HG02623 (cell line): ENCODE data around the gene EHBP1.

Source experiments
- ATAC-seq: cut with Tn5 transposase; IDR thresholded peaks from one replicate; pipeline ENCODE4 v1.9.1; 2021; ENCODE audit warnings: moderate library complexity; ENCODE audit not compliant: unreplicated experiment

The EHBP1 gene

DNA sequence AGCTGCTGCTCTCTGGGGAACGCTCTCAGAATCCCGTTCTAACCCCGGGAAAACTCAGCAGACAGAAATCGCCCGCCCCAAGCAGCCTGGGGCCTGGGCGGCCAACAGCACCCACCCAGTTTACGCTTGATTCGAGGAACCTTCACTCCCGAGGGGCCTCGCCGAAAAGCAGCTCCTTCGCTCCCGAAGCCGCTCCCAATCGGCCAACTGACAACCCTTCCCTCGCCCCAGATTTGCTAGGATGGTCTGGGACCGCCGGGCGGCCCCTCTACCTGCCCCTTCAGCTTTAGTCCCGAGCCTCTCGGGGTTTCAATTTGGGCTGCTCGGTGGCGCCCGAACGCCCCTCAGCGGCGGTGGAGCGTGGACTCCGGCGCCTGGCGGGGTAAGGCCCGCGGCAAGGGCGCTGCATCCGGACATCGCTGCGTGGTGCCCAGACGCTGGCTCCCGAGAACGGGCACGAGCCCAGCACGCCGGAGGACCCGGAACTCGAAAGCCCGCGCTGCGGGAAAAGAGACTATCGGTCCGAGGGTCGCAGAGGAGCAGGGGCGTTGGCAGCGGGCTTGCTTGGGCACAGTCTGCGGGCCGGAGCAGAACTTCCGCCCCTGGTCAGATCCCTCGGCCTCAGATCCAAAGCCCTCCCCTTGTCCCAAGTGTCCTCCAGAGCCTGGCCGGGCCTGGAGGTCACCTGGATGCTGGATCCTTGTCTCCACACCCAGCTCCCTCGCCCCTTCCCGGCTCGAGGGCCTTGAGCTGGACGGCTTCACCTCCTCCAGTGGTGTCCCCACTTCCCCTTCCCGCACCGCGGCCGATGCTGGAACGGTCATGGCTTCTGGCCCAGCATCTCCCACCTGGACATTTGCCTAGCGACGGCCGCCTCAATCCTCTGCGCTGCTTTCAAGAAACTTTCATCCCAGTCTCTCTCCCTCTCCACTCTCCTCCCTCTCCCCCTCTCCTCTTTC lies 342.1 kb downstream of the EHBP1 start:
- ATAC-seq = no peak

DNA sequence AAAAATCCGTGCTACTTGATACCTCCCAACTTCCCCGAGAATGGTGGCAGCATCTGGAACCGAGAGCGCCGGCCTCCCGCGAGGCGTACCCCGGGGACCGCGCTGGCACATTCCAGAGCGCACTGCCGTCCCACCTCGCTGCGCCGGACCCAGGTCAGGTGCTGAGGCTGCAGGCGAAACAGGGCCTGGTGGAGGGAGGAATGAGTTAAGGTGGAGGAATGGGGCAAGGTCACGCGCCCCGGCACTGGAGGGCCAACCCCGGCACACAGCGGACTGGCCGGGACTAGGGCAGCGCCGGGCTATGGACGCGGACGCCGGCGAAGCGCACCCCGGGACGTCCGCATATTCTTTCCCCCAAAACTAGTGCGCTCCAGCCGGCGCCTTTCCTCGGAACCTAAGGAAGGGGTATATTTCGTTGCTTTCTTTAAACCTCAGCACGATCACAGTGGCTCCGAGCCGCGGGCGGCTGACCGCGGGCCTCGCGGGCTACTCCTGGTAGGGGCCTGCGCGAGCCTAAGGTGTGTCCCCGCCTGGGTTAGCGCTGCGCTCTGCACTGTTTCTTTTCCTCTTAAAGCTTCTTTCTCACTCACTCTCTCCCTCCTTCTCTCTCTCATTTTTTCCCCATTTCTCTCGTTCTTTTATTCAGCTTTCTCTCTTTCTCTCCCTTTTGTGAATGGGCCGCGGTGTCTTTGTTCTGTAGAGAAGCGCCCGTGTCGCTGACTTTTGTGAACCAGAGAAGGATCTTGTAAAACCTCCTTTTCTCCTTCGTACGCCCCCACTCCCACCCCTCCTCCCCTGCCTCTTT lies 343.1 kb downstream of the EHBP1 start:
- no peak for ATAC-seq

DNA sequence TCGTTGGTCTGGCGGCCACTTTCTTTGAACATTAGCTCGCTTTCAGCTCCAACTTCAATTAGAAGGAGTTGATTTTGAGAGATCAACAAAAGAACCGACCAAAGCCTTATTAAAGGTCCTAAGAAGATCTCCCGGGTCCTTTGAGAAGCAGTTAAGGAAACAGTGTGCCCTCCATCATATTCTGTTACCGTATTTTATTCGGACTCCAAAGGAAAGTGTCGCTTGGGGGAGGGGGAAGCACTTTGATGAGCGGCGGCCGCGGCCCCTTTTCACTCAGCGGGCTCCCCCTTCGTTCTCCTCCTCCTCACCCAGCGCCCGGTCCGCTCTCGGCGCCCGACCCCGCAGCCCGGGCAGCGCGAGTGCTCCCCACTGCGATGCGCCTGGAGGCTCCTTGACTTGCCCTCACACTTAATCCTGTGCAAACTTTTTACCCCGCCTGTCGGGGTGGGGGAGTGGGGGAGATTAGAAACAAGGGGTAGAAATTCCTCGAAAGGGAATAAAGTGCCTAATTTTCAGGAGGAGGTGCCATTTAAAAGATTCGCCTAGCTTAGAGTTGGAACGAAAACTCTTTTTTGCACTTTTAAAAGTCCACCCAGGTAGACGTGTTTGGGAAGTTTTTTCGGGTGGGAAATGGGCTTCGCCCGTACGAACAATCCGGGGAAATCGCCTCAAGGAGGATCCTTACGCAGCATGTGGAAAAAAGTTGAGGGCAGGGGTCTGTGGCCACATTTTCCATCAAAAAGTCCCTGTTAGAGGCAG lies 343.9 kb downstream of the EHBP1 start:
- no peak for ATAC-seq

DNA sequence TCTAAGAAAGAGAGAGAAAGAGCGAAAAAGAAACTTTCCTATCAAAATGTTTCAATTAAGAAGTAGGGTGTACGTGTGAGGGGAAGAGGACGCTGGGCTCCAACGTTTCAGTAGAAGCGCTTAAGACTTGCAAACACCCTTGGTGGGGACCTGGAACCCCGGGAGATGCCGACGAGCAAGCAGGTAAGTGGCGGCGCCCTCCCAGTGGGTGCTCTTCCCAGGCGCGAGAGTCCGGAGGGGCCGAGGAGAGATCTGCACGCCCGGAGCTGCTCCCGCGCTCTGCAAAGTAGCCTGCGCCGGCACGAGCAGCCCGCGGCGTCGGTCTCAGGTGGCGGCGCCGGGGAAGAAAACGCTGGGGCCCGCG lies 344.4 kb downstream of the EHBP1 start:
- ATAC-seq = peak; percentile 12

DNA sequence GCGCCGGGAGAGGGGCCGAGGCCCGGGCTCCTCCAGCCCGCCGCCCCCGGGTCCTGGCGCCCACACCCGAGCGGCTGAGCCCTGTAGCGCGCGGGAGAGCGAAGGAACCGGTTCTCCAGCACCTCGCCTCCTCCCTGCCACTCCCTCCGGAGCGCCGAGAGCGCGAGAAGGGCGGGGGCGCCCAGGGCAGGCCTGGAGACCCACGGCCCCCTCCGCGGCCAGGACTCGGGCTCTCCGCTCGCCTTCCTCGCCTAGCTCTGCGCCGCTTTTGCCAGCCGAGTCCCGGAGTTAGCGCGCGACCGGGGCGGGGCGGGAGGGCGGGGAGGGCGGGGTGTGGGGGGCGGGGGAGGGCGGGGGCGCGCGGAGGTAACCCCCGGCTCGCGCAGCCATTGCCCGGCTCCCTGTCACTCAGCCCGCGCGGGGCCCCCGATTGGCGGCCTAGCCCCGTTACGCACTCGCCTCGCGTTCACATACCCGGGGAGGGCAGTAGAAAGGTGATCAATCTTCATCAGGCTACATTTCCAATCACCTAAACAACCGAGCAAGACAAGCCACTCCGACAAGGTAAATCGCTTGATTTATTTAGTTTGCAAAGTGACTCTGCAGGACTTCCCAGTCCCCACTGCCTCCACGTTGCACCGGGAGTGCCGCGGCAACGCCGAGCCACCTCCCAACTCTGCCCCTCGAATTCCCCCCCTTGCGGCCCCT lies 345.0 kb downstream of the EHBP1 start, which contains the start of gene OTX1:
Gene OTX1 (plus strand): TSS at position 497 of the 708 bp plus-strand sequence. CDS start 2,161 bp downstream, outside the sequence.
- peak; percentile 85 for ATAC-seq

DNA sequence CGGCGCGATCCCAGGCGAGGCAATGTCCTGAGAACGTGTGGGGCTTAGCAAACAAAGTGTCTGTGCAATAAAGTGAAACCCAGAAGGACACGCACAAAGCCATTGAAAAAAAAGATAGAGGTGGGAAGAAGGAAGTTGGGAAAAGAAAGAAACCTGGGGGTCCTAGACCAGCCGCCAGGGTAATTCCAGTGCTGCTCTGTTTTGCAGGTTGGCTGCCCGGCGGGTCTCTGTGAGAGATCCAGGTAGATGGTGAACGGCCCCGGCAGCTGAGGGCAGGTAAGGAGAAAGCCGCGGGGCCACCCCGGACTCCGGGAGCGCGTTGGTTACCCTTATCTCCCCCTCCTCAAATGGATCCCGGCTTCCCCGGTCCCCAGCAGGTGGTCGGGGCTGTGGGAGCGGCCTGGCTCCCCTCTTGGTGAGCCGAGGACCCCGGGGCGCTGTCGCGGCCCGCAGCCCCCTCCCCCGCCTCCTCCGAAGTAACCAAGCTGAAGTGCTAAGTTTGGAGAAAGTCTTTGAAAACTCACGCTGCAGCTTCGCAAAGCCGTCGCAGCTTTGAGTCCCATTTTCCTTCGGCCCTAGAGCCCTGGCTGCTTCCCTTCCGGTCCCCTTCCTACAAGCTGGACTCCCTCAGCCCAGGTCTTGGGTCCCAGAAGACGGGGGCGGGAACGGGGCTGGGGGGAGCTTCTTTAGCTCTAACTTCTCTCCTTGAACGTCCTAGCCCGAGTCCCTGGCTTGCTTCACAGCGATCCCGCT lies 345.7 kb downstream of the EHBP1 start:
- ATAC-seq = no peak

DNA sequence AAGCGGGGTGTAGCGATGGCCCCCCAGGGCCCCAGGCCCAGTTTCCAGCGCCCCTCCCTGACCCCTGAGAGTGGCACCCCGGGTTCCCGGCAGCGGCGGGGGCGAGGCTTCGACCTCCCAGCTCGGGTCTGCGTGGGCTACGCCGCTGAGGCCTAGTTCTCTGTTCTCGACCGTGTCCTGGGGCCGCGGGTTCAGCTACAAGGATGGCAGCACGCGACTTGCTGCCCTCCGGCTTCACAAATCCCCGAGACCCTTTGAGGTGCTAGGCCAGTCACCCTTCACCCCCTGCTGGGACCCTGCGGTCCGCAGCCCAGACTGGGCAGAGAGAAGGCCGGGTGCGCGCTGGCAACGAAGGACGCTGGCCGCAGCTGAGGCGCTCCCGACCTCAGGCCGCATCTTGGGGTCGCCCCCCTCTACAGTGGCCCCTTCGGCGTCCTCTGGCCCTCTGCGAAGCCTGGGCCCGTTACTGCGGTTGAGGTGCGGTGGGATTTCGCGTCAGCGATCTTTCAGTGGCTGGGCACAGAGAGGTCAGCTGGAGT lies 346.4 kb downstream of the EHBP1 start:
- ATAC-seq = no peak

DNA sequence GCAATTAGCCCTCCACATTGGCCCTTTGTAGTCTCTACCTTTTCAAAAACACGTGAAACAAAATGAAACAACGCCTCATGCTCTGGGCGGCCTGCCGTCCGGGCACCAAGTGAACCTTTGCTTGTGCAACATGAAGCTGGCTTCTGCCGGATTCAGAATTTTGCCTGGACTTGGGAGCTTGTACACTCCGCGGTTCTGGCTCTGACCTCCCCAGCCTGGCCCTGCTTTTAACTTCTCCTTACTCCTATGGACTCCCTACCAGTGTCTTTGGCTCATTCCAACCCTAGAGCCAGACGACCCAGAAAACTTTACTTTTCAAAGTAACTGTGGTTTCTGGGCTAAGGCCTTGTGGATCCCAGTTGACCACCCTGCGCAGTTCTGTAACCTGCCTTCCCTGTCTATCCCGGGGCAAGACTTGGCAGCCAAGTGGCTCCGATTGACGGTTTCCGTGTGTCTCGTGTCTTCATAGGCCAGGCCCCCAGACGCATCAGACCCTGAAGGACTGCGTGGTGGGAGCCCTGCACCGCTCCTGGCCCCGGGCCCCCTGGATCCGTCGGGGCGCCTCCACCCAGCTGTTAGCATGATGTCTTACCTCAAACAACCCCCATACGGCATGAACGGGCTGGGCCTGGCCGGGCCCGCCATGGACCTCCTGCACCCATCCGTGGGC lies 347.0 kb downstream of the EHBP1 start:
- ATAC-seq = no peak

DNA sequence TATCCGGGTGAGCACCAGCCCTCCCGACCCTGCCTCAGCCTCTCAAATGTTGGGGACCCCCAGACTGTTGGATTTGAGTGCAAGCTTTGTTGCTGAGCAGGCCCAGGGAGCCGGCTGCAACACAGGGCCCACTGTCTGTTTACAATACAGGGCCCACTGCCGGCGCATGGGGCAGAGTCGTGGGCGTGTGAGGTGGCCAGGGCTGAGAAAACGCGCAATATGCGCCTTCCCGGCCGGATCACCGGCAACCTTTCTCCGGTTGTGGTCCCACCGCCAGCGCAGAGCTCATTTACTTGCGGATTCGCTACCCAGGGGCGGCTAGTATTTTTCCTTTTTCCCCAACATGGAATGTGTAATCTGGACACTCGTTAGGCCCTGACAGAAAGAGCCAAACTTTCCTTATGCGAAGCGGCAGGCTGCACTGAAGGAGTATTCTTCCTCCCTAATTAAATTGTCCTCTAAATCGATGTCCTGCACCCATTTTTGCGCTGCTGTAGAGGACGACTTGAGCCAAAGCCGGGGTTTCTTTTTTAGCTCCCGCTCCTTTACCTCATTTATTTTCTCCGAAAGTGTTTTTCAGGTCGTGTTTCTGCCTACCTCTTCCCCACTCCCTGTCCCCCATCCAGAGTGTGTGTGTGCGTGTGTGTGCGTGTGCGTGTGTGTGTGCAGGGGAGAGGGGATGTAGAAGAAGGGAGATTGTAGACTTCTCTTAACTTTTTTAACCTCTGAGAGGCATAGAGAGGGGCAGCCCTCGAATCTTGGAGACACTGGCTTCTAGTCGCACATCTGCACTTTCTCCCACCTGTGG lies 347.8 kb downstream of the EHBP1 start:
- ATAC-seq = no peak

DNA sequence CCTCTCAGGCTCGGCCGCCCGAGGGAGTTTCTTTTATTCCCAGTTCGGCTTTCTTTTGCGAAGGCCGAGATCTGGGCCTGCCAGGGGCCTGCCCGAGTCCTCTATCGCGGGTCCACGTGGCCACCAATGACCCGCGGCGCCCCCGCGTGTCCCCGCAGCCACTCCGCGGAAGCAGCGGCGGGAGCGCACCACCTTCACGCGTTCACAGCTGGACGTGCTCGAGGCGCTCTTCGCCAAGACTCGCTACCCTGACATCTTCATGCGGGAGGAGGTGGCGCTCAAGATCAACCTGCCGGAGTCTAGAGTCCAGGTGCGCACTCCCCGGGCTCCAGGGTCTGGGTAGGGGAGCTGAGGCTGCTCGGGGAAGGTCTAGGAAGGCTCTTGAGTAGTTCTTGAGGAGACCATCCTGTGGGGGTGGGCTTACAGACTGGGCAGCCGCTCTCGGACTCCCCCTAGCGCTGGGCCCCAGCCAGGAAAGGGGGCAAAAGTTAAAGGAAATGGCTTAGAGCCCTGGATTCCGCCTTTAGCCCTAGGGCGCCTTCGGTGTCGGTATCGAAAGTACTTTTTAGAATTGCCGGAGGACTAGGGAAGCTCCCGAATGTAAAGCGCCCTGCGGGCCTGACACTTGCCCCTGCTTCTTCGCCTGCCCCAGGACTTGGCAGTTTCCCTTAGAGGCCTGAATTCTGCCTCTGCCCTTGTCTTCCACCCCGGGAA lies 348.5 kb downstream of the EHBP1 start:
- no peak for ATAC-seq

DNA sequence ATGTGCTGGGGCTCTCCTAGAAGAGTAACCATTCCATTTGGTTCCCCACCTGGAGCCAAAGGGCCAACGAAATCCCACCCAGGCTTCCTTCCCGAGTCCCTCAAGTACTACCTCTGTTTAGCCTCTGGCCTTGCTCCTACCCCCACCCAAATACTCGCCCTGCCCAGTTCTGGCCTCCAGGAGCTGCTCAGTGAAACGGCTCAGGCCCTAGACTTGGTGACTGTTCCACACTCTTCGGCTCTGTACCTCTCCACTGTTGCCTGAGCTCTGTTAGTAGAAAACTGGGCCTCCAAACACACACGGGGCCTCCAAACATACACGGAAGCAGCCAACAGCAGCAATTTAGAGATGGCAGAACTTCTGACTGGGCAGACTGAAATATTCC lies 349.3 kb downstream of the EHBP1 start:
- ATAC-seq = no peak

DNA sequence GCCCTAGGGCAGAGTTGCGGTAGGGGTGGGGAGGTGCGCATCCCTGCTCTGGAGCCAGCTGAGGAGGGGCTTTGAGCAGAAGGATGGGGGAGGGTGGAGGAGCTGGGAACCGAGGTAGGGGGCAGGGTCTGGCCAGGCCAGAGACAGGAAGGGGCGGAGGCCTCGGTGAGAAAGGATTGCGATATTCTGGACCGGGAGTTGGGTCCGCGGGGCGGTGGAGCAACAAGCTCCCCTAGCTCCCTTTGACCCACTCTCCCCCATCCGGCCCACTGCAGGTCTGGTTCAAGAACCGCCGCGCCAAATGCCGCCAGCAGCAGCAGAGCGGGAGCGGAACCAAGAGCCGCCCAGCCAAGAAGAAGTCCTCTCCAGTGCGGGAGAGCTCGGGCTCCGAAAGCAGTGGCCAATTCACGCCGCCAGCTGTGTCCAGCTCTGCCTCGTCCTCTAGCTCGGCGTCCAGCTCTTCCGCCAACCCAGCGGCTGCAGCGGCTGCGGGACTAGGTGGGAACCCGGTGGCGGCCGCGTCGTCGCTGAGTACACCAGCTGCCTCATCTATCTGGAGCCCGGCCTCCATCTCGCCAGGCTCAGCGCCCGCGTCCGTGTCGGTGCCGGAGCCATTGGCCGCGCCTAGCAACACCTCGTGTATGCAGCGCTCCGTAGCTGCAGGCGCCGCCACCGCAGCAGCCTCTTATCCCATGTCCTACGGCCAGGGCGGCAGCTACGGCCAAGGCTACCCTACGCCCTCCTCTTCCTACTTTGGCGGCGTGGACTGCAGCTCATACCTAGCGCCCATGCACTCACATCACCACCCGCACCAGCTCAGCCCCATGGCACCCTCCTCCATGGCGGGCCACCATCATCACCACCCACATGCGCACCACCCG lies 350.0 kb downstream of the EHBP1 start:
- no peak for ATAC-seq

DNA sequence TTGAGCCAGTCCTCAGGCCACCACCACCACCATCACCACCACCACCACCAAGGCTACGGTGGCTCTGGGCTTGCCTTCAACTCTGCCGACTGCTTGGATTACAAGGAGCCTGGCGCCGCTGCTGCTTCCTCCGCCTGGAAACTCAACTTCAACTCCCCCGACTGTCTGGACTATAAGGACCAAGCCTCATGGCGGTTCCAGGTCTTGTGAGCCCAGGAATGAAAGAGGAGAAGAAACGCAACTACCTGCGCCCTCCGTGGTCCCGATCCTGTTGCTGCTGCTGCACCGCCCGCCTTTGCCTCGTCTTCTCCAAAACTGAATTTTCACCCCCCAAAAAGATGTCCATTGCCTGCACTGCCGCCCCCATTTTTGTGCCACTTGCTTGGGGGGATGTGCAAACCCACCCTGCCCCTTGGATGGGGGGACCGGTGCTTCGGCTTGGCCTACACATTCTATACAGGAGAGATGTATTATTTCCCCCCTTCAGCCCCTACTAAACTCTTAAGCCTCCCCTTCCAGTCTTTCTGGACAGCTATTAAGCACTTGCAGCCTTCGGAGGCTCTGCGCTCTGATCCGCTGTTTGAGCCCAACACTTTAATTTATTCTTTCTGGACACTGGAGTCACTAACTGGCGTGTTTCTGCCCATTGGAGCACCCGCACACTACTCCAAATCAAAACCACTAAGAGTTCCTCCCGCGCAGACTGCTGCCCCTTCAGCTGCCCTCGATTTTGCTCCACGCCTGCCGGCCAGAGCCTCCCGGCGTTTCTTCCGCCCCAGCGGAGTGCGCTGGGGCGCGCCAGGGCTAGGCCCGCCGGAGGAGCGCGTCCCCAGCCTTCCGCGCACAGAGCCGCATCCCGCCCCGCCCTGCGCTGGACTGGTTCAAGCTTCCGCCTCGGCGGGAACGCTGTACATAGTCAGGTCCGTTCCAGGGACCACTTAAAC lies 350.9 kb downstream of the EHBP1 start:
- peak; percentile 35 for ATAC-seq

DNA sequence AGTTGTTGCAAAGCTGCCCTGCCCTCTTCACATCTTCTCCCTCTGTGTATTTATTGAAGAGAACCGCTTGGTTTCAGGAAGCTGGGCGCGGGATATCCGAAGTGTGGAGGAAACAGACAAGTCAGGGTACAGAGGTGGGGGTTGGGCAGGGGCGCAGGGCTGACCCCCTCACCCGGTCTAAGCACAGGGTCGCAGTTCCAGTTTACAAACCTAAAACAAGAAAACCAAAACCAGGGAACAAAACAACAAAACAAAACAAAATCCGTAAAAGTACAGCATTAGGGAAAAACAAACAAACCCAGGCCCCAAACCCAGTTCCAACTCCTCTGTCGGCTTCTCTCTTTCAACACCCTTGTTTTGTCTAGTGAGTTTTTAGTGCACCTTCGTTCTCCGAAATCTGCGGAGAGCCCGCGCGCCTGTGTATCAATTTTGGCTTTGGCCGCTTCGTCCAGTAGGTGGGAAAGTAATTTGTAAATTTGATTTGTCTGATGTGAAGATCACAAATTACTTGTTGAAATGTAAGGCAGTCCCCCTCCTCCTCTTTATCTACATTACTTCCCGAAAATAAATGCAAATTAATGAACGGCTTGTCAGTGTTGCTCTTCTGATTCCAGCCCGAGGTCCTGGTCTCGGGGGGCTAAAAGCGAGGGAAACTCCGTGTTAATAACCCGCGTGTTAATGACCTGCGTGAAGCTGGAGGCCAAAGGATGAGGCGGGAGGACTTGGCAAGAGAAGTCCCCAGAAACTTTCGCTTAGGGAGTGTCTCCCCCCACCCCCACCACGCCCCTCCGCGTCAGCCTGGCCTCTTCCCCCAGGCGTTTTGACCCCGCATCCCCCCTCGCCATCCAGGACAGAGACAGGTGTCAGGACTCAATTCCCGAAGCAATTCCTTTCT lies 352.0 kb downstream of the EHBP1 start:
- ATAC-seq = no peak
